GM18499 (cell line): ENCODE measurements around the gene ARID3A.
"Not testable (repeated sequence)": the region's sequence is repeated elsewhere in the genome, so short reads cannot be mapped to it uniquely, and the experiment has no call there.

ENCODE experiments used
- ATAC-seq: cut with Tn5 transposase; IDR thresholded peaks from one replicate; pipeline ENCODE4 v1.9.1; 2021; ENCODE audit warnings: moderate number of reproducible peaks; ENCODE audit not compliant: insufficient read depth, unreplicated experiment

Gene ARID3A, protein sequence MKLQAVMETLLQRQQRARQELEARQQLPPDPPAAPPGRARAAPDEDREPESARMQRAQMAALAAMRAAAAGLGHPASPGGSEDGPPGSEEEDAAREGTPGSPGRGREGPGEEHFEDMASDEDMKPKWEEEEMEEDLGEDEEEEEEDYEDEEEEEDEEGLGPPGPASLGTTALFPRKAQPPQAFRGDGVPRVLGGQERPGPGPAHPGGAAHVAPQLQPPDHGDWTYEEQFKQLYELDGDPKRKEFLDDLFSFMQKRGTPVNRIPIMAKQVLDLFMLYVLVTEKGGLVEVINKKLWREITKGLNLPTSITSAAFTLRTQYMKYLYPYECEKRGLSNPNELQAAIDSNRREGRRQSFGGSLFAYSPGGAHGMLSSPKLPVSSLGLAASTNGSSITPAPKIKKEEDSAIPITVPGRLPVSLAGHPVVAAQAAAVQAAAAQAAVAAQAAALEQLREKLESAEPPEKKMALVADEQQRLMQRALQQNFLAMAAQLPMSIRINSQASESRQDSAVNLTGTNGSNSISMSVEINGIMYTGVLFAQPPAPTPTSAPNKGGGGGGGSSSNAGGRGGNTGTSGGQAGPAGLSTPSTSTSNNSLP

DNA sequence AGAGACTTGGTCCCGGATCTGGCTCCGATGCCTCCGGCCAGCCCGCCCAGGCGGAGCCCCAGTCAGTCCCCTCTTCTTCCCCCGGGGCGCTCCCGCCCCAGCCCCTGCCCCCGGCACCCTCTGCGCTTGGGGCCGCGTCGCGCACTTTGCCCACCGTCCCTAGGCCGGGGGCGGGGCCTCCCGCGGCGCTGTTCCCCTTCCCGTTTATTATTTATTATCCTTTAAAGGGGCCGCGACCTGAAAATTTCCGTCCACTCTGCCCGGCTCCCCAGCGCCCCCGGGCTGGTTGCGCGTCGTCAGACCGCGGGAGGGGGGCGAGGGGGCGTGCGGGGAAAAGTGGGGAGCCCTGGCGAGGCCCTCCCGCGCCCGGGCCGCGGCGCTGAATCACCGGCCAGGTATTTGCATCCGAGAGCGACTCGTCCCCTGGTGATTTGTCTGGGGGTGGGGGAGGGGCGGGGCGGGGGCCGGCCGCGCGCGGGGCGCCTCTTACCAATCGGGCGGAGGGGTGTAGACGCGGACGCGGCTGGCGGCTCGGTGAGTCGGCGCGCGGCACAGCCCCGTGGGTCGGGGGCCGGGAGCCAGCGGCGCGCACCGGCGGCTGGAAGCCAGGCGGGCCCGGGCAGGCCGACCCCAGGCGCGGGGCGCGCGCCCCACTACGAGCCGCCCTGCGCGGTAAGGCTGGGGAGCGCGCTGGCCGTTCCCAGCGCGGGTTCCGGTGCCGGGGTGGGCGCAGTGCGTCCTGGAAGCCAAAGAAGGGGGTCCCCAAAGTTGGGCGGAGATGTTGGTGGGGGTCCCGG, at the start of gene ARID3A:
Gene ARID3A (plus strand): TSS at position 510 of the 797 bp plus-strand sequence. CDS start 3,494 bp downstream, outside the sequence.
- ATAC-seq: no peak

DNA sequence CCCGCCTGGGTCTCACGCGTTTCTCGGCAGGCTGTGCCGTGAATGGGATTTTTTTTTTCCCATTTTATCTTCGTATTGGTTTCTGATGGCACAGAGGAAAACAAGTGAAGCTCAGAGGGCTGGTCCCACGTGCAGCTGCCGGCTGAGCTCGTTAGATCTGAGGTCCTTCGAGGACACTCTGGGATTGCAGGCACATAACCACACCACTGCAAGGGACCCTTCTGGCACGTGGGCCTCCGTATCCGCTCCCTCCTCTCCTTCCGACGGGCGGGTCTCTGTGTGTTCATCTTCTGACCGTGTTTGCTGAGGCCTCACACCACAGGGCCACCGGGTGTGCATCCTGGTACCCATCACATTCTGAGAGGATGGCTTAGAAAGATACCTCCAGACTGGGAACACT, 49.7 kb upstream of the ARID3A start:
- ATAC-seq: no peak

DNA sequence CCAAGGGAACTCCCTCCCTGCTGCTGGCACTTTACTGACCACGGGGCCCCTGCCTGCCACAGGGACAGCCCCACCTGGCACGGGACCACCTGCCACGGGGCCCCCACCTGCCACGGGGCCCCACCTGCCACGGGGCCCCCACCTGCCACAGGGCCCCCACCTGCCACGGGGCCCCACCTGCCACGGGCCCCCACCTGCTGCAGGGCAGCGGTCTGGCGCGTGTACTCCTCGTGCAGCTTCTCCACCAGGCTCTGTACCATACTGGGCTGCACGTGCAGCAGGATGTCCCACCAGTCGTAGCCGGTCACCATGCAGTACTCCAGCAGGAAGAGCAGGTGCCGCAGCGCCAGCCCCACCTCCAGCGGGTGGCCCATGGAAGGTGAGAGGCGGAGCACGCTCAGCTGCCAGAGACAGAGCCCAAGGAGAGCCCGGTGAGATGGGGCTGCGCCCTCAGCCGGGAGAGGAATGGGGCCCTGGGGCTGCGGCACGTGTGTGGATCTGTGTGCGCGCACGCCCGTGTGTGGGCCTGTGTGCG, 49.0 kb upstream of the ARID3A start:
- no peak for ATAC-seq

DNA sequence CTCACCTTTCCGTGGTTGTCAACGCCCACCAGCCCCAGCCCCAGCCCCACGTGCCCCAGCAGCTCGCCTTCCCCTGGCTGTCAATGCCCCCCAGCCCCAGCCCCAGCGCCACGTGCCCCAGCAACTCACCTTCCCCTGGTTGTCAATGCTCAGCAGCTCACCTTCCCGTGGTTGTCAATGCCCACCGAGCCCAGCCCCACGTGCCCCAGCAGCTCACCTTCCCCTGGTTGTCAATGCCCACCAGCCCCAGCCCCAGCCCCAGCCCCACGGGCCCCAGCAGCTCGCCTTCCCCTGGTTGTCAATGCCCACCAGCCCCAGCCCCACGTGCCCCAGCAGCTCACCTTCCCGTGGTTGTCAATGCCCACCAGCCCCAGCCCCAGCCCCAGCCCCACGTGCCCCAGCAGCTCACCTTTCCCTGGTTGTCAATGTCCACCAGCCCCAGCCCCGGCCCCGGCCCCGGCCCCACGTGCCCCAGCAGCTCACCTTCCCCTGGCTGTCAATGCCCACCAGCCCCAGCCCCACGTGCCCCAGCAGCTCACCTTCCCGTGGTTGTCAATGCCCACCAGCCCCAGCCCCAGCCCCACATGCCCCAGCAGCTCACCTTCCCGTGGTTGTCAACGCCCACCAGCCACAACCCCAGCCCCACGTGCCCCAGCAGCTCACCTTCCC, 47.7 kb upstream of the ARID3A start:
- not testable (repeated sequence) for ATAC-seq

DNA sequence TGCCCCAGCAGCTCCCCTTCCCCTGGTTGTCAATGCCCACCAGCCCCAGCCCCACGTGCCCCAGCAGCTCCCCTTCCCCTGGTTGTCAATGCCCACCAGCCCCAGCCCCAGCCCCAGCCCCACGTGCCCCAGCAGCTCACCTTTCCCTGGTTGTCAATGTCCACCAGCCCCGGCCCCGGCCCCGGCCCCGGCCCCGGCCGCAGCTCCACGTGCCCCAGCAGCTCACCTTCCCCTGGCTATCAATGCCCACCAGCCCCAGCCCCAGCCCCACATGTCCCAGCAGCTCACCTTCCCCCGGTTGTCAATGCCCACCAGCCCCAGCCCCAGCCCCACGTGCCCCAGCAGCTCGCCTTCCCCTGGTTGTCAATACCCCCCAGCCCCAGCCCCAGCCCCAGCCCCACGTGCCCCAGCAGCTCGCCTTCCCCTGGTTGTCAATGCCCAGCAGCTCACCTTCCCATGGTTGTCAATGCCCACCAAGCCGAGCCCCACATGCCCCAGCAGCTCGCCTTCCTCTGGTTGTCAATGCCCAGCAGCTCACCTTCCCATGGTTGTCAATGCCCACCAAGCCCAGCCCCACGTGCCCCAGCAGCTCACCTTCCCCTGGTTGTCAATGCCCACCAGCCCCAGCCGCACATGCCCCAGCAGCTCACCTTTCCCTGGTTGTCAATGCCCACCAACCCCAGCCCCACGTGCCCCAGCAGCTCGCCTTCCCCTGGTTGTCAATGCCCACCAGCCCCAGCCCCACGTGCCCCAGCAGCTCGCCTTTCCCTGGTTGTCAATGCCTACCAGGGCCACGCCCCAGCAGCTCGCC, 46.9 kb upstream of the ARID3A start:
- not testable (repeated sequence) for ATAC-seq

DNA sequence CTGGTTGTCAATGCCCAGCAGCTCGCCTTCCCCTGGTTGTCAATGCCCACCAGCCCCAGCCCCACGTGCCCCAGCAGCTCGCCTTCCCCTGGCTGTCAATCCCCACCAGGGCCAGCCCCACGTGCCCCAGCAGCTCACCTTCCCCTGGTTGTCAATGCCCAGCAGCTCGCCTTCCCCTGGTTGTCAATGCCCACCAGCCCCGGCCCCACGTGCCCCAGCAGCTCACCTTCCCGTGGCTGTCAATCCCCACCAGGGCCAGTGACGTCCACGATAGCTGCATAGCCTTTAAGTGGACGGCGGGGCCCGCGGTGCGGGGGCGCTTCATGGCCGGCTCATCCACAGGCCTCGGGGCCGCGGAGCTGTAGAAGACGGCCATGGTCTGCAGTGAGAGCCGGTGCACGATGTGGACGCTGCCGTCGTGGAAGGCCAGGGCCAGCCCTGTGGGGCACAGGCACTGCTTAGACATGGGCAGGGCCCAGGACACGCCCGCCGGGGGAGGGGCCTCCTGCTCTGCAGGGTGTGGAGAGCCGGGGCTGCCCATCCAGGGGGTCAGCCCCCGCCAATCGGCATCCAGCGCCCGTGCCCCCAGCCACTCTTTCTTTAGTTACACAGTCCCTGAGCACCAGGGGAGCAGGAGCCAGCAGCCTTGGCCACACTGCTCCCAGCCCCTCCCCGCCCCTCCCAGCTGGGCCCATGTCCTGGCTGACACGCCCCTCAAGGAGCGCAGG, 46.0 kb upstream of the ARID3A start:
- no peak for ATAC-seq

DNA sequence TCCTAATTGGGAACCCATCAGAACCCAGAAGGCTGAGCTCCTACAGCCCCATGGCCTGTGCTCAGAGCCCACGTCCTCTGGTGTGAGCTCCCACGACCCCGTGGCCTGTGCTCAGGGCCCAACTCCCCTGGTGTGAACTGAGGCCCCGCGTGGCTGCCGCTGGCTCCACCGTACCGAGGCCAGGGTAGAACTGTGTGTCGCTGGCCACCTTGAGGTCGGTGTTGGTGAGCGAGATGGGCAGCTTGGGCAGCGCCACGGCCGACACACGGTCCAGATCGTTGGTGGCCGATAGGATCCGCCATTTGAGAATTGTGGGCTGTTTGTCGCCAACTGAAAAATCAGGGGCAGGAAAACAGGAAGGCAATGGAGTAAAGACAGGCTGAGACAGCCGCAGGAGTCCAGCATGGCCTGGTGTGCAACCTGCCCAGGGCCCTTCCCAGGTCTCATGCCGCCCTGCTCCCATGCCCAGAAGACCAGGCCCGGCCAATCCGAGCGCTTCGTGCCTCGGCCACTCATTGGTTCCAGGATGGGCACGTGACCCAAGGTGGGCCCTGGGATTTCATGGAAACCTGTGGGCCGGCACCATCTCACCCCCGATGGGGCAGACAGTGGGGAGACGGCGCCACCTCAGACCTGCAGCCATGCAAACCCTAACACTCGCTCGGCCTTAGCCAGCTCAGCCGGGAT, 44.3 kb upstream of the ARID3A start:
- no peak for ATAC-seq

DNA sequence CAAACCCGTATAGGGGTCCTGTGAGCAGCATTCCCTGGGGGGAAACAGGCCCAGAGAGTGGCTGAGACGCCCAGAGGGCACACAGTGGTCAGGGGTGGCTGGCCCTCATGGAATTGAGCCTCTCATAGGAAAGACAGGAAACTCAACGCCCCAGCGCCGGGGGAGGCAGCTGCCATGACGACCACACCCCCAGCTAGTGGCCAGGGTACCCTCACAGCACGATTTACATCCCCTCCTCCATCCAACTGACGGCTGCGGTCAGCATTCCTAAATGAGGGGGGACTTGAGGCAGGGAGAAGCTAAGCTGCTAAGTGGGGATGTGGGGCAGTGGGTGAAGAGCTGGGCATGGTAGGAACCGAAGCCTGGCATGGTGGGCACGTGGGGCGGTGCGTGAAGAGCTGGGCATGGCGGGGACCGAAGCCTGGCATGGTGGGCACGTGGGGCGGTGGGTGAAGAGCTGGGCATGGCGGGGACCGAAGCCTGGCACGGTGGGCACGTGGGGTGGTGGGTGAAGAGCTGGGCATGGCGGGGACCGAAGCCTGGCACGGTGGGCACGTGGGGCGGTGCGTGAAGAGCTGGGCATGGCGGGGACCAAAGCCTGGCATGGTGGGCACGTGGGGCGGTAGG, 42.9 kb upstream of the ARID3A start:
- no peak for ATAC-seq

DNA sequence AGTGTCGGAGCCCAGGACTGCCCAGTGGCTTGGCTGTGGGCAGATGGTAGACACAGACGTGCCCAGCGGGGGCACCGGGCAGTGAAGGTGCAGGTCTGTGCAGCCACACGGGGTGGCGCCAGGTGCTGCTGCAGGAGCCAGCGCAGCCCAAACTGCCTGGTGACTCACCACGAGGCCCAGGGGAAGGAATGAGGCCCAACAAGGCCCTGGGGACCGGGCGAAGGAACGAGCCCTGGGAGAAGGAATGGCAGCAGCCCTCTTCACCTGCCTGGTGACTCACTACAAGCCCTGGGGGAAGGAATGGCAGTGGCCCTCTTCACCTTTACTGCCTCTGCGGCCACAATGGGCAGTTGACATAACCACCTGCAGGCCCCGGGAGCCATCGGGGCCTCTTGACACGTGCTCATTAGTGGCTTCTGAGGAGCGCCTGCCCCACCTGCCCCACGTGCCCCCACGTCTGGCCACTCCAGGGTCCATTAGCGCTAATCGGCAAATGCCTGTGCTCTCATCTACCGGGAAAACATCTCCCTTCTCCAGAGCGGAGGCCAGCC, 42.1 kb upstream of the ARID3A start:
- ATAC-seq: no peak

DNA sequence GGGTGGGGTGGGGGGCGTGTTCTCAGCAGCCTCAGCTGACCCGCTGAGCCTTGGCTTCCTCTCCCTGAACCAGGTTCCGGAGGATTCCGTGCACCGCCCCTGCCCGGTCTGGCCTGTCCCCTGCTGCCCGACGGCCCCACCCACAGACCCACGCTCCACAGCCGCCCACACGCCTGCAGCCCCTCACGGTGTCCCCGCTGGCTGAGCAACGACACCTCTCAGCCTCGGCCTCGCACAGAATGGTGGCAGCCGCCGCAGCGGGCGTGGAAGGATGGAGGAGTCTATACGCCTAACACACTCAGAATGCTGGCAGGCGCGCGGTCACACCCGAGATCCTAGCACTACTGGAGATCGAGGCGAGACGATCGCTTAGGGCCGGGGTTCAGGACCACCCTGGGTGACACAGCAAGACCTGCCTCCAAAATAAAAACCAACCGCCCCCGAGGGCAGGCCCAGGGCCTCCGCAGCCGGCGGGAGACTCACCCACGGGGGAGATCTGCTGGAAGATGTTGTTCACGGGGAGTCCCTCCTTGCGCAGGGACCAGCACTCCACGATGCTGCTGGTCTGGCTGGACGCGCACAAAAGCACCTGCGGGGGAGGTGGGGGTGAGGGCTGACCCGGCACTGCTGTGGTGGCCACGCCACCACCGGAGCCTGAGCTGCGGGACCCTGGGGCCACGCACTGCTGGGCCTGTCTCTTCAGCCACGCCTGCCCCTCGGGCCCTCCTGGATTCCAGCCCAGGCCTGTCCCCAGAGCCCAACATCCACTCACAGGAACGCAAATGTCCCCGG, 41.2 kb upstream of the ARID3A start:
- ATAC-seq: no peak

DNA sequence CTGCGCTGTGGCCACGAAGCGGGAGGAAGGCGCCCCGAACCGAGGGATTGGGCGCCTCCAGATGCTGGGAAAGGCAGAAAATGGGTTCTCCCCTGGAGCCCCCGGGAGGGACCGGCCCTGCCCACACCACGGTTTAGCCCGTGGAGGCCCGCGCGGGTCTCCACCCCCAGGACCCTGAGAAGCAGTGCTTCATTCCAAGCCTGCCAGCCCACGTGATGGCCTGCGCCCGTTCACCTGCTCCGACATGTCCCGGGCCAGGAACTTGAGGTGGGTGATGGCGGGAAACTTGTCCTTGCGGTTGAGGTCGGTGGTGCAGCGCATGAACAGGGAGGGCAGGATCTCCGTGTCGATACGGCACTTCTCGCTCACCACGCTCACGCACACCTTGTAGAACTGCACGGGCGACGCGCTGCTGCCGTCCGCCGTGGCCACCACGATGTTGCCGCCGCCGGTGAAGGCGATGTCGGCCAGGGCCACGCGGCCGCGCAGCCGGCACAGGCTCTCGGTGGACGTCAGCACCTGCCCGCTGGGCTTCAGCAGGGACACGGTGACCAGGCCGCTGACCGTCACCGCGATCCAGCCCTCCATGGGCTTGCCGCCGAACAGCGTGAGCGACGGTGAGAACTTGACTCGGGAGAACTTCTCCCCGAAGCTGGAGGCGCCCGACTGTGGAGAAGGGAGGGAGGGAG, 40.2 kb upstream of the ARID3A start:
- no peak for ATAC-seq

DNA sequence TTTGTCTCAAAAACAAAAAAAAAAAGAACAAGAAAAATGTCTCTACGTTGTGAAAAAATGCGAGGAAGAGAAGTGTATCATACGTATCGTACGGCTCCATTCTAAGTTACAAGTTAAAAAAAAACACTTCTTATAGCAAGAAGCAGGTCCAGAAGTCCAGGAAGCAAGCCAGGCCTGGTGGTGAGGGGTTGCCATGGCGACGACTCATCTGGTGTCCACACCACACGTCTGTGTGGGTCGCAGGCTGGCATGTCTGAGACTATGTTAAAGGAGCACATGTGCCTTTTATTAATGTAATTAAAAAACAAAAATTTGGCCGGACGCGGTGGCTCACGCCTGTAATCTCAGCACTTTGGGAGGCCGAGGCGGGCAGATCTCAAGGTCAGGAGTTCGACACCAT, 38.8 kb upstream of the ARID3A start:
- ATAC-seq: no peak

DNA sequence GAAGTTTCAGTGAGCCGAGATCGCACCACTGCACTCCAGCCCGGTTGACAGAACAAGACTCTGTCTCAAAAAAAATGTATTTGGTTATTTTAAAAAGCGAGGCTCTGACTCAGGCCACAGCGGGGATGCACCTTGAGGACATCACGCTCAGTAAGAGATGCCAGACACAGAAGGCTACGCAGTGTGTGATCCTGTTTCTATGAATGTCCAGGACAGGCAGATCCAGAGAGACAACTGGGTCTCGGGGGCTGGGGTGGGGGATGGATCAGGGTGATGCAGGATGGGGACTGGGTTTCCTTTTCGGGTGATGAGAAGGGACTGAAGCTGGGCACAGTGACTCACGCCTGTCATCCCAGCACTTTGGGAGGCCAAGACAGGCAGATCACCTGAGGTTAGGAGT, 38.2 kb upstream of the ARID3A start:
- no peak for ATAC-seq

DNA sequence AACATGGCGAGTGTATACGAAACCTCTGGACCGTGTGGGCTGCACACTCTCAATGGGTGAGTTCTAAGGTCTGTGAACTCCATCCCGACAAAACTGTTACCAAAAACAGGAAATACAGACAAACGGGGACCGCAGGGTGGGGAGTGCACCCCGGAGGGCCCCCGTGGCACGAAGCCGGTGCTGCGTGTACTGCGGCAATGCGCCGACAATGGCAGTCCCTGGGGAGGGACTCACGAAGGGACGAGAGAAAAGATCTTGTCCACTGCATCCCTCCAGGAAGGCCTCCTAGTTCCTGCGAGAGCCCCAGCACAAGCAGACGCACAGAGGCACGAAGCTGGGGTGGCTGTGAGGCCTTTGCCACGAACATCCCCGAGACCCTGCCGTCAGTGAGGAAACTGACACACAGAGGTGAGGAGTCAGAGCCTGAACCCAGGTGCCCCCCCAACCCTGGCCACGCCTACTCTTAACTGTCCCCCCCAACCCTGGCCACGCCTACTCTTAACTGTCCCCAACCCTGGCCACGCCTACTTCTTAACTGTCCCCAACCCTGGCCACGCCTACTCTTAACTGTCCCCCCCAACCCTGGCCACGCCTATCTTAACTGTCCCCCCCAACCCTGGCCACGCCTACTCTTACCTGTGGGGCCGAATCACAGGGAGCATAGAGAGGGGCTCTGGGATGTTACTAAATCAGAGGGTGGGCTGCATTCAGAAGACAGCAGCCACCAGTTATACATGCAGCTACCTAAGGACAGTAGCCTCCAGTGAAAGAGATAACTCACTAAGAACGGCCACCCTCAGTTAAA, 37.1 kb upstream of the ARID3A start:
- no peak for ATAC-seq

DNA sequence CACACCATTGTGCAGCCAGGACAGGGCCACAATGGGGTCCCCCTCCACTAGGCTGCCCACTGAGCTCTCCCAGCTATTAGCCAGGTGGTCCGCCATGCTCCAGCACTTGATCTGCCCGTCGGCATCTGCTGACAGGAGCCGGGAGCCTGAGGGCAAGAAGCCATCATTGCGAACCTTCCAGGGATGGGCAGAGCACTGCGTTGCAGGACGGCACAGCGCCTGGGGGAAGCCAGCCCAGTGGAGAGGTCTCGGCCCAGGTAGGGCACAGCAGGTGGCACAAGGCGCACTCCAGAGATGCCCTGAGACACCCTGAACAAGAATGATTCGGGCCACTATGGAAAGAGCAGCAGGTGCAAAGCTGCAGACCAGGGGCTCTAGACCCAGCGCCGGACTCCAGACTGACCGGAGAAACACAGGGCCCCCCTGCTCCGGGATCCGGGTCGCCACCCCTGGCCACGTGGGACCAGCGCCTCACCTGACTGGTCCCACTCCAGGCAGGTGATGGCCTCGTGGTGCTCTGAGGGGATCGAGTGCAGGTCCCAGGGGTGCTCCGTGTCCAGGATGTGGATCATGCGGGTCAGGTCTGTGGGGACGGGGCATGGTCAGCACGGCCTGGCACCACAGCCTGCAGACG, 36.1 kb upstream of the ARID3A start:
- no peak for ATAC-seq
